ENCODE data around the gene FAM174A. TPM values are rescaled to one million over a fixed set of nuclear protein-coding genes. Genes with fewer than 3 reads are reported as not detected.
A peak's percentile ranks its signal among the peaks of the same experiment; 100 is the strongest.

FAM174A gene
- 1 to 10 TPM; 6.0 to 9.5 (median 7.0) TPM for total RNA-seq
- total RNA-seq (2013), result 8.3 TPM
- total RNA-seq, result 2.3 to 11.3 (median 5.9) reads per million in 29 experiments

DNA sequence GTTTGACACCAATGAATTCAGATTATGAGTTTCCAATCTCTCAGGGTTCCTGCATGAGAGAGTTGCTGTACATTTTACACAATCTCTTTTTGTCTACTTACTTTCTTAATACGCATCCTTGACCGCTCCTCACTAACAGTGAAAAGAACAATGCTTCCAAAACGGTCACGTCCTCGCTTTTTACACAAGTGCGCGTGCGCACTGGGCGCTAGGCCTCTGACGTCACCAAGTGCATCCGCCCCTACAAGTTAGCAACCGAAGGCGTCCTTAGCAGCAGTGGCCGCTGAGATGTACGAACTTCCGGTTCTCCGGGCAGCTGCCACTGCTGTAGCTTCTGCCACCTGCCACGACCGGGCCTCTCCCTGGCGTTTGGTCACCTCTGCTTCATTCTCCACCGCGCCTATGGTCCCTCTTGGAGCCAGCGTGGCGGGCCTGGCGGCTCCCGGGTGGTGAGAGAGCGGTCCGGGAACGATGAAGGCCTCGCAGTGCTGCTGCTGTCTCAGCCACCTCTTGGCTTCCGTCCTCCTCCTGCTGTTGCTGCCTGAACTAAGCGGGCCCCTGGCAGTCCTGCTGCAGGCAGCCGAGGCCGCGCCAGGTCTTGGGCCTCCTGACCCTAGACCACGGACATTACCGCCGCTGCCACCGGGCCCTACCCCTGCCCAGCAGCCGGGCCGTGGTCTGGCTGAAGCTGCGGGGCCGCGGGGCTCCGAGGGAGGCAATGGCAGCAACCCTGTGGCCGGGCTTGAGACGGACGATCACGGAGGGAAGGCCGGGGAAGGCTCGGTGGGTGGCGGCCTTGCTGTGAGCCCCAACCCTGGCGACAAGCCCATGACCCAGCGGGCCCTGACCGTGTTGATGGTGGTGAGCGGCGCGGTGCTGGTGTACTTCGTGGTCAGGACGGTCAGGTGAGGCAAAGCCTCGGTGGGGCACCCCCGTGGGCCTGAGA, at the start of gene FAM174A:
TSS of gene FAM174A (plus strand) at position 315 of the 946 bp plus-strand sequence. CDS start at position 472, 157 bp downstream.
- Mint-ChIP-seq H3K36me3 (peaks cover 17% of the 10 kb centered on the region), H3K9me3 (peaks cover 13 to 17% (median 14%) of the 10 kb centered on the region in 3 donors), H3K27me3 (peaks cover 0 to 2% of the 10 kb centered on the region in 2 donors), H3K4me3 (peak within 1 kb of the TSS; percentile 94 to 98 (median 97)), H3K4me1 (peaks cover 30 to 43% (median 37%) of the 10 kb centered on the region in 3 donors), H3K27ac (peak within 1 kb of the TSS; percentile 92 to 94)
- DNase-seq, result peak; percentile 85 to 99 (median 93)
- ChIA-PET POLR2A (interaction anchor here in 1 of 2 donors (1.1 kb wide), 1 partner anchor 367 kb away, joined by 4 read pairs; no protein-coding TSS in a partner anchor), CTCF (interaction anchor here in 1 of 2 donors (0.9 kb wide), 1 partner anchor 368 kb away, joined by 3 read pairs; the partner anchor contains the start of gene ST8SIA4)
- Histone ChIP-seq H3K9me3 (peaks cover 4% of the 10 kb centered on the region), H3K4me1 (ENCODE audit: control insufficient read depth in 1 of 2, extremely low read depth in 1 of 2, insufficient read depth in 2 of 2, low read length in 2 of 2) (peaks cover 8 to 13% of the 10 kb centered on the region in 2 experiments), H3K36me3 (ENCODE audit: control insufficient read depth in 2 of 2, extremely low read depth in 1 of 2, insufficient read depth in 1 of 2, low read length in 1 of 2) (no peaks in the 10 kb centered on the region), H3K27me3 (replicated peaks in 1 of 2; ENCODE audit: control insufficient read depth in 2 of 2, extremely low read depth in 1 of 2, insufficient read depth in 2 of 2, low read length in 1 of 2) (no peaks in the 10 kb centered on the region), H3K27ac (ENCODE audit: low read length) (peak within 1 kb of the TSS; percentile 86), H3K4me3 (ENCODE audit: control insufficient read depth in 1 of 2, extremely low read depth in 1 of 2, low read length in 1 of 2) (peak within 1 kb of the TSS; percentile 60 to 96)
- under 1% methylated on average over 53 of the region's 62 CpGs for WGBS (ENCODE audit: insufficient coverage)
- ATAC-seq (replicated peaks in 1 of 4), result peak; percentile 89 to 93 (median 90)

DNA sequence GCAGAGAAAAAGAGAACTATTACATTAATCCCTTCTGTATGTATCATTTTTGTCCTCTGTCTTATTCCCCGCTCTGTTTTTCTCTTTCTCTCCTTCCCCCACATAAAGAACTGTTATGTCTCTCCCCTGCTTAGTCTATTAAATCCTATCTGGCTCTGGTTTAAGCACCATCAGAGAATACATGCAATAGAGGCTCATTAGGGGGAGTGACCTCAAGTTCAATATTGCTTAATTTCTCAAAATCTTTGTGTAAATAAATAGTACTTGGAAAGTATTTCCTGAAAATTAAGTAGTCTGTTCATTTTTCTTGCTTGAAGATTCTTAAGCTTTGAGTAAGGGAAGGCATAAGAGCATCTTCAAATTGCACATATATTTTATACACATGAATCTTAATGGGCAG, 41.2 kb upstream of the FAM174A start:
- no CpG with 5 or more reads among the region's 1 CpG for WGBS (ENCODE audit: insufficient coverage)
- peaks cover 2% of the 10 kb centered on the region for H3K9me3 ChIP-seq
- no peaks in the 10 kb centered on the region for H3K36me3 Mint-ChIP-seq
- no peak overlapping the region for H3K27ac ChIP-seq (ENCODE audit: low read length)
- H3K4me3 Mint-ChIP-seq, result no peak overlapping the region
- H3K27me3 Mint-ChIP-seq, result no peaks in the 10 kb centered on the region
- H3K36me3 ChIP-seq (ENCODE audit: control insufficient read depth in 2 of 2, extremely low read depth in 1 of 2, insufficient read depth in 1 of 2, low read length in 1 of 2), result no peaks in the 10 kb centered on the region
- ChIA-PET CTCF (no interaction called here), POLR2A (no interaction called here)
- peaks cover 0 to 7% (median 7%) of the 10 kb centered on the region in 3 donors for H3K9me3 Mint-ChIP-seq
- H3K27me3 ChIP-seq (replicated peaks in 1 of 2; ENCODE audit: control insufficient read depth in 2 of 2, extremely low read depth in 1 of 2, insufficient read depth in 2 of 2, low read length in 1 of 2), result no peaks in the 10 kb centered on the region
- H3K4me1 Mint-ChIP-seq, result no peaks in the 10 kb centered on the region
- ATAC-seq (replicated peaks in 1 of 4) (no peak), DNase-seq (no peak)
- H3K27ac Mint-ChIP-seq, result no peak overlapping the region
- H3K4me1 ChIP-seq (ENCODE audit: control insufficient read depth in 1 of 2, extremely low read depth in 1 of 2, insufficient read depth in 2 of 2, low read length in 2 of 2), result no peaks in the 10 kb centered on the region
- H3K4me3 ChIP-seq (ENCODE audit: control insufficient read depth in 1 of 2, extremely low read depth in 1 of 2, low read length in 1 of 2), result no peak overlapping the region

DNA sequence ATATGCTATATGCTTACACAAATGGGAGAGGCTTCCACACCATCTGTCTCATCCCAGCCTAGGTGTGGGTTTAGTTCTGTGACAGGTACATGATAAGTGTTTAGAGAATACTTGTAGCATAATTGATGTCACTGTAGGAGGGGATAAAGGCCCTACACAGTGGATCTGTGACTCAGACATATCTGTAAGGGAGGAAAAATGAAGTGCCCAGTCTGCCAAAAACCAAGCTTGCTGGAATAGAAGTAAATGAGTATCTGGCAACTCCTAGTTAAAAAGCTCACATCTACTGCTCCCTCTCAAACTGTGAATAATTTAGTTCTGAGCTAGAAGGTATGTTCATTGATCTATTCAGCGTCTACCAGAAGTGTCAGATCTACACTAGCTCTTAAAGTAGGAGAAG, 38.9 kb upstream of the FAM174A start:
- H3K27me3 Mint-ChIP-seq, result no peaks in the 10 kb centered on the region
- Histone ChIP-seq H3K36me3 (ENCODE audit: control insufficient read depth in 2 of 2, extremely low read depth in 1 of 2, insufficient read depth in 1 of 2, low read length in 1 of 2) (no peaks in the 10 kb centered on the region), H3K4me1 (ENCODE audit: control insufficient read depth in 1 of 2, extremely low read depth in 1 of 2, insufficient read depth in 2 of 2, low read length in 2 of 2) (no peaks in the 10 kb centered on the region), H3K4me3 (ENCODE audit: control insufficient read depth in 1 of 2, extremely low read depth in 1 of 2, low read length in 1 of 2) (no peak overlapping the region), H3K27ac (ENCODE audit: low read length) (no peak overlapping the region), H3K27me3 (replicated peaks in 1 of 2; ENCODE audit: control insufficient read depth in 2 of 2, extremely low read depth in 1 of 2, insufficient read depth in 2 of 2, low read length in 1 of 2) (no peaks in the 10 kb centered on the region), H3K9me3 (no peaks in the 10 kb centered on the region)
- ATAC-seq (replicated peaks in 1 of 4) (no peak), DNase-seq (no peak)
- no CpG with 5 or more reads among the region's 1 CpG for WGBS (ENCODE audit: insufficient coverage)
- H3K4me1 Mint-ChIP-seq, result no peaks in the 10 kb centered on the region
- ChIA-PET POLR2A (no interaction called here), CTCF (no interaction called here)
- no peak overlapping the region for H3K4me3 Mint-ChIP-seq
- H3K9me3 Mint-ChIP-seq, result no peaks in the 10 kb centered on the region
- H3K27ac Mint-ChIP-seq, result no peak overlapping the region
- H3K36me3 Mint-ChIP-seq, result no peaks in the 10 kb centered on the region

DNA sequence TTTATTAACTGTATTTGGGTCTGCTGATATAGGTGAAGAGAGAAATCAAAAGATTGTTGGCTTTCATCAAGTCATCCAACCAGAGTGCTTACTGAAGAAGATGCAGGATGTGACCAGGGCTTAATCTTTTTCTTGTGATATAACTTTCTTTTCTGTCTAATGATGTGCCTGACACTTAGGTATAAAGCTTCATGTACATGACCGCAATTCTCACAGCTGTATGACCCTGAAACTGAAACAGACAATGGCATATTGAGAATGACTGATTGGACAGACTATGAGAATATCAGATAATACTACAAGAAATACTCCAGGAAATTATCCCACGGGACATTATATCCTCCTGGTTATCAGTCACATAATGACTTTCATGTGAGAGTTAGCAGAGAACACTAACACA, 32.5 kb upstream of the FAM174A start:
- Mint-ChIP-seq H3K4me1 (no peaks in the 10 kb centered on the region), H3K27ac (no peak overlapping the region), H3K36me3 (no peaks in the 10 kb centered on the region), H3K4me3 (no peak overlapping the region), H3K9me3 (no peaks in the 10 kb centered on the region), H3K27me3 (no peaks in the 10 kb centered on the region)
- WGBS (ENCODE audit: insufficient coverage), result no CpG with 5 or more reads among the region's 2 CpGs
- Histone ChIP-seq H3K27me3 (replicated peaks in 1 of 2; ENCODE audit: control insufficient read depth in 2 of 2, extremely low read depth in 1 of 2, insufficient read depth in 2 of 2, low read length in 1 of 2) (no peaks in the 10 kb centered on the region), H3K4me3 (ENCODE audit: control insufficient read depth in 1 of 2, extremely low read depth in 1 of 2, low read length in 1 of 2) (no peak overlapping the region), H3K27ac (ENCODE audit: low read length) (no peak overlapping the region), H3K4me1 (ENCODE audit: control insufficient read depth in 1 of 2, extremely low read depth in 1 of 2, insufficient read depth in 2 of 2, low read length in 2 of 2) (no peaks in the 10 kb centered on the region), H3K9me3 (no peaks in the 10 kb centered on the region), H3K36me3 (ENCODE audit: control insufficient read depth in 2 of 2, extremely low read depth in 1 of 2, insufficient read depth in 1 of 2, low read length in 1 of 2) (no peaks in the 10 kb centered on the region)
- POLR2A ChIA-PET, result no interaction called here
- no peak for ATAC-seq (replicated peaks in 1 of 4)
- no peak for DNase-seq
- CTCF ChIA-PET, result no interaction called here

DNA sequence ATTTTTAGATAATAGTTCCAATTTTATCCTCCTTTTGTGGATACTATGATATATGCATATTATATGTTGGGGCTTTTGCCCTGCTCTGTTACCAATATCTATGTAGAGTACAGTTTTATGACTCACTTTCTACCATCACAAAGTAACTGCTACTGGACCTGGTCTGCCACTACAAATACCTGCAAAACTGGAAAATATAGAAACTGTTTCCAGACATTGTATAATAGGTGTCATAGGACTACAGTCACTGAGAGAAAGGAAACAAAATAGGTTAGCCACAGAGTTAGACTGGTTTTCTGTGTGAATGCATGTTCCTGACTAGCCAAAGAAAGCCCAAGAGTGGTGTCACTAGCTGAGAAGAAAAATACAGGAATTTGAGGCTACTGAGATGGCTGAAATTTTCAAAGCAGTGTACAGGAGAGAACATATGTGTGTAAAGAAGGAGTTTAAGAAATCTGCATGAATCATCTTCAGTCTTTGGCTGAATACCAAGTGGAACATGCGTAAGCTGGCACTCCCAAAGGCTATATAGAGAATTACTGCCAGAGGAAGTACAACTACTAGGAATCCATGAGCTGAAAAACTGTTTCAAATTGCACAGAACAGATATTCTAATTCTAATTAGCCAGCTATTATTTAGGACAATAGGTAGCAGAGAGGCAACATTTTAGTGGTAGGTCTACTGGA, 29.0 kb upstream of the FAM174A start:
- no peaks in the 10 kb centered on the region for H3K4me1 Mint-ChIP-seq
- H3K9me3 Mint-ChIP-seq, result no peaks in the 10 kb centered on the region
- no peak for DNase-seq
- no CpG with 5 or more reads among the region's 1 CpG for WGBS (ENCODE audit: insufficient coverage)
- no peak overlapping the region for H3K27ac ChIP-seq (ENCODE audit: low read length)
- H3K27me3 Mint-ChIP-seq, result no peaks in the 10 kb centered on the region
- no peak overlapping the region for H3K4me3 ChIP-seq (ENCODE audit: control insufficient read depth in 1 of 2, extremely low read depth in 1 of 2, low read length in 1 of 2)
- ChIA-PET CTCF (no interaction called here), POLR2A (no interaction called here)
- H3K9me3 ChIP-seq, result no peaks in the 10 kb centered on the region
- H3K27ac Mint-ChIP-seq, result no peak overlapping the region
- H3K36me3 ChIP-seq (ENCODE audit: control insufficient read depth in 2 of 2, extremely low read depth in 1 of 2, insufficient read depth in 1 of 2, low read length in 1 of 2), result no peaks in the 10 kb centered on the region
- no peak overlapping the region for H3K4me3 Mint-ChIP-seq
- no peaks in the 10 kb centered on the region for H3K4me1 ChIP-seq (ENCODE audit: control insufficient read depth in 1 of 2, extremely low read depth in 1 of 2, insufficient read depth in 2 of 2, low read length in 2 of 2)
- H3K27me3 ChIP-seq (replicated peaks in 1 of 2; ENCODE audit: control insufficient read depth in 2 of 2, extremely low read depth in 1 of 2, insufficient read depth in 2 of 2, low read length in 1 of 2), result no peaks in the 10 kb centered on the region
- H3K36me3 Mint-ChIP-seq, result no peaks in the 10 kb centered on the region
- ATAC-seq (replicated peaks in 1 of 4), result no peak

DNA sequence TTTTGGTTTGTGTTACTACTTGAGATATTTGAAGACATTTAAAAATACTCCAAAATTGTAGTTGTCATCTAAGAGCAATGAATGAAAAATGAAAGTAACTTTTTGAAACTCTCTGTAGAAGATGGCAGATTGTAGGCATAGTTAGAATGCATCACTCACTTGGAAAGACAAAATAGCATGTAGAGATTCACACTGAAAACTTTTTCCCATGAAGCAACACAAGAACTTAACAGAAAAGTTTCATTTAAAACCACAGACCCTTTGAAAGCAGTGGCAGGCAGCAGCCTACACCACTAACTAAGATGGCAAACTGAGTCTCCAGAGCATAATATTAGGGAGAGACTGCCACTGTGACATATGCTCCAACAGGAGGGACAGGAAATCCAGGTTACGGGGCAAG, 18.9 kb upstream of the FAM174A start:
- no peaks in the 10 kb centered on the region for H3K9me3 ChIP-seq
- peaks cover 6 to 23% of the 10 kb centered on the region in 2 donors for H3K27me3 Mint-ChIP-seq
- H3K4me1 Mint-ChIP-seq, result peaks cover 0 to 4% (median 0%) of the 10 kb centered on the region in 3 donors
- no peak overlapping the region for H3K4me3 Mint-ChIP-seq
- WGBS (ENCODE audit: insufficient coverage), result no CpG with 5 or more reads among the region's 1 CpG
- H3K4me1 ChIP-seq (ENCODE audit: control insufficient read depth in 1 of 2, extremely low read depth in 1 of 2, insufficient read depth in 2 of 2, low read length in 2 of 2), result no peaks in the 10 kb centered on the region
- CTCF ChIA-PET, result no interaction called here
- no peak for DNase-seq
- POLR2A ChIA-PET, result no interaction called here
- peaks cover 5% of the 10 kb centered on the region for H3K36me3 Mint-ChIP-seq
- H3K36me3 ChIP-seq (ENCODE audit: control insufficient read depth in 2 of 2, extremely low read depth in 1 of 2, insufficient read depth in 1 of 2, low read length in 1 of 2), result no peaks in the 10 kb centered on the region
- H3K27ac ChIP-seq (ENCODE audit: low read length), result no peak overlapping the region
- ATAC-seq (replicated peaks in 1 of 4), result no peak
- no peak overlapping the region for H3K27ac Mint-ChIP-seq
- H3K27me3 ChIP-seq (replicated peaks in 1 of 2; ENCODE audit: control insufficient read depth in 2 of 2, extremely low read depth in 1 of 2, insufficient read depth in 2 of 2, low read length in 1 of 2), result peaks cover 0 to 16% of the 10 kb centered on the region in 2 experiments
- peaks cover 5 to 16% (median 11%) of the 10 kb centered on the region in 3 donors for H3K9me3 Mint-ChIP-seq
- H3K4me3 ChIP-seq (ENCODE audit: control insufficient read depth in 1 of 2, extremely low read depth in 1 of 2, low read length in 1 of 2), result no peak overlapping the region

Data from T-cell (primary cell).